Large intestine (tissue), 3 donors: ENCODE results near the gene CLEC20A. TPM values are rescaled to one million over a fixed set of nuclear protein-coding genes. Genes with fewer than 3 reads are reported as not detected.

Experiments used
- DNase-seq, 2 donors: peaks; one replicate each; pipeline versions ENCODE4 v3.0.0 to v3.0.0-alpha.2; 2013
- H3K27ac ChIP-seq: one replicate; pipeline ENCODE4 v1.5.1; 2013; ENCODE audit warnings: low read length
- H3K27me3 ChIP-seq: 2 replicates; pipeline ENCODE4 v1.6.1; 2013; ENCODE audit warnings: low read length; ENCODE audit not compliant: control insufficient read depth, insufficient read depth
- H3K36me3 ChIP-seq: 2 replicates; pipeline ENCODE4 v1.6.1; 2013; ENCODE audit warnings: low read length; ENCODE audit not compliant: control insufficient read depth, insufficient read depth
- H3K4me1 ChIP-seq: one replicate; pipeline ENCODE4 v1.6.1; 2013; ENCODE audit warnings: low read length; ENCODE audit not compliant: control insufficient read depth, insufficient read depth
- H3K4me3 ChIP-seq: one replicate; pipeline ENCODE4 v1.5.1; 2013; ENCODE audit warnings: low read length
- H3K9me3 ChIP-seq: one replicate; pipeline ENCODE4 v1.6.1; 2013; ENCODE audit warnings: mild to moderate bottlenecking, low read depth, low read length, moderate library complexity; ENCODE audit not compliant: control insufficient read depth
- WGBS: methylation state at CpG from one replicate; pipeline ENCODE4 v1.1.5; 2013; ENCODE audit warnings: low lambda C conversion rate; ENCODE audit not compliant: insufficient coverage; 5-methylcytosine and 5-hydroxymethylcytosine counted together
- polyA plus RNA-seq: library from polyadenylated mRNA; unstranded; fragments of 120-200 nt; gene quantifications from one replicate; pipeline ENCODE4 v1.2.1, GENCODE V29; 2013

Gene CLEC20A
- polyA plus RNA-seq, 1 donor, result 0.09 TPM

DNA sequence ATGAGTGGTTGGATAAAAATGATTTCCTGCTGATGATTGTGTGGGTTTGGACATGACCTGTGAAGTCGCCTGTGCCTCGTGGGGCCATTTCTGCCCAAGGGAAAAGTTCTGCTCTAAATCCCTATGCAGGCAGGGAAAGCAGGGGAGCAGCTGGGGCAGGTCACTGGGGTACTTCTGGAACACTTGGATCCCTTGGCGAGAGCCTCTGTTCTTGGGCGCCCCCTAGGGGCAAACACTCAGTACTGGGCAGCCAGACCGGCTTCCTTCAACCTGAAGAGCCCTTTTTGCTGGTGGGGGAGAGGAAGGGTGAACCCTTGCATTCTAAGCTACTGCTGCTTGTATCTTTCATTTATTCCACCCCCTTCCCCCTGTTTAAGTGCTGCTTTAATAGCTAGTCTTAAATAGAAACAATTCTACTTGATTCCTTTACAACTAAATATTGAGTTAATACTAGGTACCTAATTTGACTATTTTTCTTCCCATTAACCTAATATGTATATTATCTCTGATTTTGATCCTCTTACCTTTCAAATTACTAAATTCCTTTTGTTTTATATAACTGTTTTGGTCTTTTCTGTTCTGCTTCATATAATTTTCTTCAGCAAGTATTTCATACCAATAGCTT is 5.1 kb upstream of the CLEC20A start:
- Histone ChIP-seq H3K9me3 (no peaks in the 10 kb centered on the region), H3K27me3 (peaks cover 2% of the 10 kb centered on the region), H3K4me3 (no peak overlapping the region), H3K27ac (no peak overlapping the region), H3K4me1 (peaks cover 7% of the 10 kb centered on the region), H3K36me3 (no peaks in the 10 kb centered on the region)
- no CpG with 5 or more reads among the region's 5 CpGs for WGBS
- DNase-seq, result peak; percentile 54 to 55

DNA sequence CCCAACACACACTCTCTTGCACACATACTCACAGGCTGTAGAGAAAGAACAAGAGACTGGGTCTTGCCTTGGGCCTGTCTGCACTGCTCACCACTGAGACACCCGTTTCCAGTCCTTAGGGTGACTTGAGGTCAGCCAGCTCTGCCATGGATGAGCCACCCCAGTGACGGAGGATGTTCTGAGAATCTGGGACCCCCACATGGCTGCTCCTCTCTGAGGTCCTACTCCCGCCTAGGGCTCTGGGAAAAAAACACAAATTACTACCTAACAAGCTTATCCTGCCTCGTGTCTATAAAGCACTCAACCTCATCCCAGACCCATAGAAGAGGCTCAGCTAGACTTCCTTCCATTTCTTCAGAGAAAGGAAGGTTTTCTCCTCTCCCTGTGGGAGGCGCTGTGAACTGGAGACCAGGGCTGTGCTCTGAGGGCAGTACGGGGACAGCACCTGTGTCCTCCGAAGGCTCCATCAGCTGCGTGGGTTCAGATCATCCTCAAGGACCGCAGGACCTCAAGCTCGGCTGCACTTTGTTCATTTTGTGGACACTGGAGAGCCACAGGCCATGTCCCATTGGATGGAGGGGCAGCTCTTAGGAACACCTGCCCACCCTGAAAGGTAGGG is 4.3 kb upstream of the CLEC20A start:
- no peaks in the 10 kb centered on the region for H3K9me3 ChIP-seq
- H3K4me3 ChIP-seq, result no peak overlapping the region
- H3K27ac ChIP-seq, result no peak overlapping the region
- peaks cover 2% of the 10 kb centered on the region for H3K27me3 ChIP-seq
- H3K36me3 ChIP-seq, result no peaks in the 10 kb centered on the region
- peaks cover 2% of the 10 kb centered on the region for H3K4me1 ChIP-seq
- no peak for DNase-seq
- no CpG with 5 or more reads among the region's 10 CpGs for WGBS

DNA sequence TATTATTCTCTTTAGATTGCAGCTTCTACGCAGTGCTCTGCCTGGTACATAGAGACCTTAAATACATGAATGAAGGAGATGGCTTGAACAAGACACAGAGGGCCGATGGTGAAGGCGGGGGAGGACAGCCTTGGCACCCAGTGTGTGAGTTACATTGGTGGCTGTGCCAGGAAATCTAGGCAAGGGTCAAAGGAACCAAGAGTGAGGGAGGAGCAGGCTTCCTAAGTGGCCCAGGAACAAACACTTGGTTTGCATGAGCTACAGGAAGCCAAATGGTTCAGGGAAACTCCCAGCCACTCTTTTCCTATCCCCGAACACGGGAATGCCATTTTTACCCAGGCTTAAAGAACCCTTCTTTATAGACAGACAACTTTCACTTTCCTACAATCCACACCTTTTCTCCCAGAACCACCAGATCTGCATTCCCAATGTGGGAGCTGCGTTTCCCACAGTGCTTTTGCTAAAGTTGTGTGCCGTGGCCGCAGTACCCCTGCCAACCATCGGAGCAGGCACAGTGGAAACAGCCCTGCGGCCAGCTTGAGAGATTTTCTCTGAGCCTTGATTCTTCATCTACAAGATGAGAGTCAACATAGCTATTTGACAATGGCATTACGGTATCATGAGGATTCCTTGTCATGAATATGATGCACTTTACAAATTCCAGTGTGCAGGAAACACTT is 3.5 kb upstream of the CLEC20A start:
- peaks cover 2% of the 10 kb centered on the region for H3K27me3 ChIP-seq
- no peaks in the 10 kb centered on the region for H3K36me3 ChIP-seq
- no CpG with 5 or more reads among the region's 11 CpGs for WGBS
- no peak overlapping the region for H3K27ac ChIP-seq
- H3K4me3 ChIP-seq, result no peak overlapping the region
- H3K4me1 ChIP-seq, result no peaks in the 10 kb centered on the region
- DNase-seq, result no peak
- H3K9me3 ChIP-seq, result no peaks in the 10 kb centered on the region

DNA sequence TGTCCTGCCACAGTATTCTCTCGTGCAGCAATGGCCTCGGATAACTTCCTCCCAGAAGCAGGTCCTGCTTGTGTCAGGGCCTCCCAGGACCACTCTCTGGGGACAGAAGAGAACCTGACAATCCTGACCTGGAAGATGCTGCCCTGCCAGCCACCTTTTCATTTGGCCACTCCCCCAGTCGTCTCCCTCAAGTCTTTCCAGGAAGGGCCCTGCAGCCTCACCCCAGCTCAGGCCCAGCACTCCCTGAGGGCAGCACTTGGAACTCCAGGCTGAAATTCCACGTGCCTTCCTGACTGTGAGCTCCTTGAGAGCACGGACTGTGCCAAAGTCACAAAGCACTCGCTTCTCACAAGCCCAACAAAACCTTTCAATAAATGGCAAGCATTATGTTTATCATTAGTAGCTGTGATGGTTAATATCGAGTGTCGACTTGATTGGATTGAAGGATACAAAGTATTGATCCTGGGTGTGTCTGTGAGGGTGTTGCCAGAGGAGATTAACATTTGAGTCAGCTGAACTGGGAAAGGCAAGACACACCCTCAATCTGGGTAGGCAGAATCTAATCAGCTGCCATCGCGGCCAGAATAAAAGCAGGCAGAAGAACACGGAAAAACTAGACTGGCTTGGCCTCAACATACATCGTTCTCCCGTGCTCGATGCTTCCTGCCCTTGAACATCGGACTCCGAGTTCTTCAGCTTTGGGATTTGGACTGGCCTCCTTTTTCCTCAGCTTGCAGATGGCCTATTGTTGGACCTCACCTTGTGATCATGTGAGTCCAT is 2.3 kb upstream of the CLEC20A start:
- Histone ChIP-seq H3K36me3 (no peaks in the 10 kb centered on the region), H3K9me3 (no peaks in the 10 kb centered on the region), H3K4me1 (no peaks in the 10 kb centered on the region), H3K4me3 (no peak overlapping the region), H3K27ac (no peak overlapping the region), H3K27me3 (no peaks in the 10 kb centered on the region)
- no CpG with 5 or more reads among the region's 16 CpGs for WGBS
- no peak for DNase-seq

DNA sequence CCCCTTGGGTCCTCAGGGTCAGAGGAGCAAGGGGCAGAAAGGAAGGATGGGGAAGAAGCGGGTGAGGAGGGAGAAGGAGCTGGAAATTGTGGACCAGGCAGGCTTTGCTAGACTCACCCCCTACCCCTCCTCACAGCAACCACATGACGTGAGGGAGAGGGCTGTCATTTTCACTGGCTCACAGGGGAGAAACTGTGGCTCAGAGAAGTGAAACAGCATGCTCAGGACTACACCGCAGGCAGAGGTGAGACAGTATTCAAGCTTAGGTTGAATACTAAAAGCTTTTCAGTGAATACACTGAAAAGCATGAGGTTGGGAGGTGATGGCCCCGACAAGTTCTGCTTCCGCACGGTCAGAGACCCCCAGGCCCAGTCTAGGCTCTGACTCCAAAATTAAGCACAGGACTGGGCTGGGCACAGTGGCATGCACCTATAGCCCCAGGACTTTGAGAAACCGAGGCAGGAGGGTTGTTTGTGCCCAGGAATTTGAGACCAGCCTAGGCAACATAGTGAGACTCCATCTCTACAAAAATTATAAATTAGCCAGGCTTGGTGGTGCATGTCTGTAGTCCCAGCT is 1.2 kb upstream of the CLEC20A start:
- no CpG with 5 or more reads among the region's 7 CpGs for WGBS

DNA sequence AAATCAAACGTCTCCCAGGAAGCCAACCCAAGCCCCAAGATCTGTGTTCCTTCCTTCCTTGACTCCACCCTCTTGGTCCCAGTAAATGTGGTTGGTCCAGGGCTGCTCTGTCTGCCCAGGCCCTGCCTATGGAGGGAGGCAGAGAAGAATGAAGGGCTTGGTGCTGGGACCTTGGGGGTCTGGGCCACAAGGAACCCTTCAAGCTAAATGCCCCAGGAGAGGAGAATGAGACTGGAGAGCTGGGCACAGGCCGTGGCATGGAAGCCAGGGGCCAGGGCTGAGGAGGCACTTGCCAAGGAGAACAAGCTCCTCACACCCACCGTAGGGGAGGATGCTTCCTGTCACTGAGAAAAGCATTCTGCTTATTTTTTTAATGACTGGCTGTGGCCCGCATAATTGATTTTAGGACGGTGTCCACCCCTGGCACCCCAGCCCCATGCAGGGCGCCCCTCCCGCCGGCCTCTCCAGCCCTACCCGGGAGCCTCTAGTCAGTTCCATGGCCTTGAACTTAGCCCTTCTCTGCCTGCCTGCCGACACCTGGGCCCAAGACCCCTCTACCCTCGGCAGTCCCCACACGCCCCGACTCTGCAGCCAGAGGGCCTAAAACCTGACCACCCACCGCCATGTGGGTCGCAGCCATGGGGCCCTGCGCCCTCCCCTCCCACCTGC is 889 bp downstream of the CLEC20A start:
- no peak for DNase-seq
- Histone ChIP-seq H3K36me3 (no peaks in the 10 kb centered on the region), H3K27ac (no peak overlapping the region), H3K27me3 (no peaks in the 10 kb centered on the region), H3K9me3 (no peaks in the 10 kb centered on the region), H3K4me3 (no peak overlapping the region), H3K4me1 (no peaks in the 10 kb centered on the region)
- WGBS, result no CpG with 5 or more reads among the region's 16 CpGs

More for the DNA sequence above, 1.2 kb upstream of the CLEC20A start:
- Histone ChIP-seq H3K4me1 (no peaks in the 10 kb centered on the region), H3K4me3 (no peak overlapping the region), H3K27ac (no peak overlapping the region), H3K36me3 (no peaks in the 10 kb centered on the region), H3K9me3 (no peaks in the 10 kb centered on the region), H3K27me3 (no peaks in the 10 kb centered on the region)
- DNase-seq, result no peak

DNA sequence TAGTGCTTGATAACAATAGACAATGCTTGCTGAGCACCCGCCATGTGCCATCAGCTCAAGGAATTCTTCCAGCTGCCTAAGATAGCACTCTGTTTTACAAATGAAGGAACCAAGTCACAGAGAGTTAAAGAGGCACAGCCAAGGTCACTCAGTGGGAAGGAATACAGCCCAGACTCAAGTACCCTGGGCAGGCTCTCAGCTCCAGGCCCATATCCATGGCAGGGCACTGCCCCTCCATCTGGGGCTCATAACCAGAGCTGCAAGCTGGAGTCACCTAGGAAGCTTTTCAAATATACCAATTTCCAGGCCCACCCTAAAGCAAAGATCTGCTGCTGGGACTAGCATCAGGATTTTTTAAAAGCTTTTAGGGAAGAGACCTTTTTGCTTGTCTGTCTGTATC is 1.6 kb downstream of the CLEC20A start:
- Histone ChIP-seq H3K27ac (no peak overlapping the region), H3K36me3 (no peaks in the 10 kb centered on the region), H3K4me3 (no peak overlapping the region), H3K27me3 (no peaks in the 10 kb centered on the region), H3K9me3 (no peaks in the 10 kb centered on the region), H3K4me1 (no peaks in the 10 kb centered on the region)
- no CpG with 5 or more reads among the region's 1 CpG for WGBS
- DNase-seq, result no peak

DNA sequence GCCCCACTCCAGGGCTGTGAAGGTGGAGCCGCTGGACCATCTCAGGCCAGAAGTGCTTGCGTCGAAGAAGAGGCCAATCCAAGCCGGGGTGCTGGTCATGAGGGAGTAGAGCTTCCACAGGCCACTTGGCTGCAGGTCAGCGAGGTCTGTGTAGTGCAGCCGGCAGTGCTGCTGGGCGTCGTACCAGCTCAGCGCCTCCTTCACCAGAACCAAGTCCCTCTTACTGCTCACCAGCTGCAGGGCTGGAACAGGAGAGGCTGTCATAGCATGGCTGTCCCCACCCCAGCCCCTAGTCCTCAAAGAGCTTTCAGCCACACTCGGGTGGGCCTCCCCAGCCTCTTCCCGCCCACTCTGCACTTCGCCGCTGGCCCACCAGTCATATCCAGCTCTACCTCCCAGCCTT is 2.2 kb downstream of the CLEC20A start:
- Histone ChIP-seq H3K4me3 (no peak overlapping the region), H3K27me3 (no peaks in the 10 kb centered on the region)
- 100% methylated on average over 2 of the region's 13 CpGs for WGBS

DNA sequence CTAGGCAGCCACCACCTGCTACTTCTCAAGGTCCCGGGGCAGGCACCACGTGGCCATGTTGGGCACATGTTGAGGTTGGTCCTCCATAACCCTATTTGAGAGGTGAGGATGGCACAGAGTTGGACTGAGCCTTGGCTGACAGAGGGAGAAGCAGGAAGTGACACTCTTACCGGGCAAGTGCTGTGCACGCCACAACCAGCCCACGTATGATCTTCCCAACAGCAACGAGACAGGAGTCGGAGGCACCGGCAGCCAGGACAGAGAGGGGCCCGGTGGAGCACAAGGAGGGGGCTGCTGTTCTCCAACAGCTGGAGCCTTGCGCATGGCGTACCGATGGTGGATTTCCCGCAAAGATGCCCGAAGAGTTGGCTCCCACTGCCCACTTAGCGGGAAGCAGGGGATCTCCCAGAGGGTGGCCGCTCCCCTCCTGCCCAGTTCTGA is 3.4 kb downstream of the CLEC20A start:
- no peaks in the 10 kb centered on the region for H3K27me3 ChIP-seq
- H3K9me3 ChIP-seq, result no peaks in the 10 kb centered on the region
- no peak overlapping the region for H3K4me3 ChIP-seq
- no CpG with 5 or more reads among the region's 16 CpGs for WGBS
- no peak overlapping the region for H3K27ac ChIP-seq
- no peaks in the 10 kb centered on the region for H3K4me1 ChIP-seq
- no peaks in the 10 kb centered on the region for H3K36me3 ChIP-seq
- no peak for DNase-seq

More for the DNA sequence above, 2.2 kb downstream of the CLEC20A start:
- no peak for DNase-seq
- Histone ChIP-seq H3K4me1 (no peaks in the 10 kb centered on the region), H3K9me3 (no peaks in the 10 kb centered on the region), H3K36me3 (no peaks in the 10 kb centered on the region), H3K27ac (no peak overlapping the region)
